Mesenchymal stem cell (in vitro differentiated cells and primary cell): ENCODE data around the gene EFNB3.

Experiments
- DNase-seq: peaks from one replicate; pipeline ENCODE4 v3.0.0-alpha.2; 2013
- H2AFZ ChIP-seq: one replicate; pipeline ENCODE4 v1.6.1; 2013; ENCODE audit warnings: low read depth, mild to moderate bottlenecking, control low read depth, inconsistent platforms, low read length, moderate library complexity
- H2AK5ac ChIP-seq: 2 replicates; pipeline ENCODE4 v1.6.1; 2013; ENCODE audit warnings: low read length, moderate library complexity, mild to moderate bottlenecking, inconsistent platforms; ENCODE audit not compliant: severe bottlenecking
- H2BK120ac ChIP-seq: one replicate; pipeline ENCODE4 v1.6.1; 2013; ENCODE audit warnings: low read depth, mild to moderate bottlenecking, inconsistent platforms, low read length, moderate library complexity
- H2BK12ac ChIP-seq, 2 experiments: one replicate each; pipeline ENCODE4 v1.6.1; 2013; ENCODE audit warnings: inconsistent platforms in 2 of 2, low read length in 2 of 2, mild to moderate bottlenecking in 2 of 2, moderate library complexity in 2 of 2, control low read depth in 1 of 2
- H2BK15ac ChIP-seq: one replicate; pipeline ENCODE4 v1.6.1; 2013; ENCODE audit warnings: mild to moderate bottlenecking, low read depth, inconsistent platforms; ENCODE audit not compliant: poor library complexity, severe bottlenecking
- H2BK5ac ChIP-seq: 2 replicates; pipeline ENCODE4 v1.6.1; 2013; ENCODE audit warnings: low read depth, mild to moderate bottlenecking, low read length, control low read depth, inconsistent platforms; ENCODE audit not compliant: poor library complexity, severe bottlenecking
- H3K14ac ChIP-seq, 2 experiments: one replicate each; pipeline ENCODE4 v1.6.1; 2013; ENCODE audit warnings: inconsistent platforms in 2 of 2, low read length in 2 of 2, control low read depth in 1 of 2, mild to moderate bottlenecking in 1 of 2, moderate library complexity in 1 of 2
- H3K18ac ChIP-seq, 2 experiments: one replicate each; pipeline ENCODE4 v1.6.1; 2013; ENCODE audit warnings: inconsistent platforms in 2 of 2, low read length in 2 of 2, control low read depth in 1 of 2, low read depth in 1 of 2, mild to moderate bottlenecking in 1 of 2
- H3K23ac ChIP-seq, 2 experiments: one replicate each; pipeline ENCODE4 v1.6.1; 2013; ENCODE audit warnings: inconsistent platforms in 2 of 2, low read length in 2 of 2, mild to moderate bottlenecking in 2 of 2, moderate library complexity in 2 of 2, control low read depth in 1 of 2
- H3K27ac ChIP-seq: 2 replicates; pipeline ENCODE4 v1.5.1; 2013; ENCODE audit warnings: mild to moderate bottlenecking, moderate library complexity, low read length, control low read depth, inconsistent platforms; ENCODE audit not compliant: poor library complexity, severe bottlenecking
- H3K27me3 ChIP-seq, 2 experiments: 2 replicates each; pipeline versions ENCODE4 v1.6.1 to v1.7.0; 2013; ENCODE audit warnings: low read length in 2 of 2, mild to moderate bottlenecking in 2 of 2, moderate library complexity in 2 of 2, control low read depth in 1 of 2, inconsistent platforms in 1 of 2; ENCODE audit not compliant: control insufficient read depth in 1 of 2, insufficient read depth in 1 of 2
- H3K36me3 ChIP-seq, 2 experiments: 2 replicates each; pipeline versions ENCODE4 v1.6.1 to v1.7.0; 2013; ENCODE audit warnings: low read length in 2 of 2, control low read depth in 1 of 2, inconsistent platforms in 1 of 2, low read depth in 1 of 2, mild to moderate bottlenecking in 1 of 2; ENCODE audit not compliant: insufficient read depth in 2 of 2, control insufficient read depth in 1 of 2
- H3K4ac ChIP-seq, 2 experiments: one replicate each; pipeline ENCODE4 v1.6.1; 2013; ENCODE audit warnings: inconsistent platforms in 2 of 2, low read length in 2 of 2, mild to moderate bottlenecking in 2 of 2, moderate library complexity in 2 of 2, control low read depth in 1 of 2, low read depth in 1 of 2
- H3K4me1 ChIP-seq: 2 replicates; pipeline ENCODE4 v1.6.1; 2013; ENCODE audit warnings: low read depth, low read length, control low read depth; ENCODE audit not compliant: control insufficient read depth, insufficient read depth
- H3K4me2 ChIP-seq: 2 replicates; pipeline ENCODE4 v1.6.1; 2013; ENCODE audit warnings: low read length, mild to moderate bottlenecking, inconsistent platforms; ENCODE audit not compliant: poor library complexity, severe bottlenecking
- H3K4me3 ChIP-seq, 2 experiments: 2 replicates each; pipeline versions ENCODE4 v1.5.1 to v1.7.0; 2013; ENCODE audit warnings: low read length in 2 of 2, mild to moderate bottlenecking in 2 of 2, control low read depth in 1 of 2, low read depth in 1 of 2; ENCODE audit not compliant: insufficient read depth in 1 of 2
- H3K79me1 ChIP-seq: replicated peaks from 2 replicates; pipeline ENCODE4 v1.6.1; 2013; ENCODE audit warnings: mild to moderate bottlenecking, control low read depth, low read length, inconsistent platforms; ENCODE audit not compliant: poor library complexity, severe bottlenecking
- H3K9ac ChIP-seq: 2 replicates; pipeline ENCODE4 v1.7.0; 2013; ENCODE audit warnings: mild to moderate bottlenecking, low read length, moderate library complexity
- H3K9me3 ChIP-seq: 2 replicates; pipeline ENCODE4 v1.7.0; 2013; ENCODE audit warnings: mild to moderate bottlenecking, low read length; ENCODE audit not compliant: control insufficient read depth
- H4K8ac ChIP-seq: one replicate; pipeline ENCODE4 v1.6.1; 2013; ENCODE audit warnings: inconsistent platforms, mild to moderate bottlenecking, low read length, moderate library complexity
- H4K91ac ChIP-seq: one replicate; pipeline ENCODE4 v1.6.1; 2013; ENCODE audit warnings: mild to moderate bottlenecking, low read length, inconsistent platforms
- WGBS: methylation state at CpG from one replicate; pipeline ENCODE4 v1.1.7; 2013; ENCODE audit warnings: mixed read lengths; 5-methylcytosine and 5-hydroxymethylcytosine counted together

The EFNB3 gene

GRCh38 chr17:7747635-7748071 lies 42.7 kb downstream of the EFNB3 start:
- H2BK12ac ChIP-seq = no peak overlapping the region
- no peak overlapping the region for H2AK5ac ChIP-seq
- 4% methylated on average over 3 of the region's 4 CpGs for WGBS
- H2AFZ ChIP-seq = no peak overlapping the region
- no peak overlapping the region for H4K91ac ChIP-seq
- H3K4me1 ChIP-seq = peaks cover 5% of the 10 kb centered on the region
- no peak overlapping the region for H2BK15ac ChIP-seq
- H3K4me2 ChIP-seq = no peak overlapping the region
- H3K4ac ChIP-seq = peak overlapping the region in 1 of 2 experiments; percentile 78
- no peak overlapping the region for H3K23ac ChIP-seq
- H3K9ac ChIP-seq = peak overlapping the region; percentile 50
- peak; percentile 77 for DNase-seq
- peak overlapping the region; percentile 44 to 52 for H3K18ac ChIP-seq
- no peak overlapping the region for H3K27ac ChIP-seq
- no peak overlapping the region for H2BK5ac ChIP-seq
- H3K9me3 ChIP-seq = no peaks in the 10 kb centered on the region
- no peaks in the 10 kb centered on the region for H3K36me3 ChIP-seq
- H2BK120ac ChIP-seq = no peak overlapping the region
- no peak overlapping the region for H3K14ac ChIP-seq
- no peak overlapping the region for H4K8ac ChIP-seq
- peak overlapping the region in 1 of 2 experiments; percentile 2 for H3K4me3 ChIP-seq
- H3K79me1 ChIP-seq = no peaks in the 10 kb centered on the region
- peaks cover 0 to 2% of the 10 kb centered on the region in 2 experiments for H3K27me3 ChIP-seq

DNA sequence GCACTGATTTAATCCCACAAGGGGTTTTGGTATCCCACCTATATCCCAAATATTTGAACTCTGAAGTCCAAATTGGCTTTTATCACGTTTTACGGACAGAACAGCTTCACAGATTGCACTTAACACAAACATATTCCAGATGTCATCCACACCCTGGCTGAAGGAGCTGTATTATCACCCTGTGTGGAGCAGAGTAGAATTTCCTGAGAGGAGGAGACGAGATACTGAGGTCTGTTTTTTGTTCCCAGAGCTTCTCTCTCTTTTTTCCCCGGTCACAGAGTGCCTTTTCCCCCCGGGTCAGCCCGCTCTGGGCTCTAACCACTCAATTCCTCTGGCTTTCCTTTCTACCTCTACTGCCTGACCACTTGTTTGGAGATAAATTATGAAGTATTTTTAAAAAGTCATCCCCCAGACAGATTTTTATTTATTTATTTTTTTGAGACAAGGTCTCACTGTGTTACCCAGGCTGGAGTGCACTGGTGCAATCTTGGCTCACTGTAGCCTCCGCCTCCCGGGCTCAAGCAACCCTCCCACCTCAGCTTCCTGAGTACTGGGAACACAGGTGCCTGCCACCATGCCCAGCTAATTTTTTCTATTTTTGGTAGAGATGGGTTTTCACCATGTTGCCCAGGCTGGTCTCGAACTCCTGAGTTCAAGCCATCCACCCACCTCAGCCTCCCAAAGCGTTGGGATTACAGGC lies 43.2 kb downstream of the EFNB3 start:
- H2BK120ac ChIP-seq = peak overlapping the region; percentile 52
- H2BK12ac ChIP-seq = no peak overlapping the region
- H4K91ac ChIP-seq = peak overlapping the region; percentile 68
- no peak overlapping the region for H3K4me2 ChIP-seq
- no peaks in the 10 kb centered on the region for H3K27me3 ChIP-seq
- 17% methylated on average over 3 of the region's 10 CpGs for WGBS
- DNase-seq = peak; percentile 72
- H2BK5ac ChIP-seq = no peak overlapping the region
- peak overlapping the region; percentile 49 for H4K8ac ChIP-seq
- H3K23ac ChIP-seq = no peak overlapping the region
- H3K36me3 ChIP-seq = no peaks in the 10 kb centered on the region
- H3K9ac ChIP-seq = peak overlapping the region; percentile 50
- H2BK15ac ChIP-seq = no peak overlapping the region
- no peak overlapping the region for H3K27ac ChIP-seq
- peak overlapping the region; percentile 44 to 77 for H3K18ac ChIP-seq
- no peak overlapping the region for H2AFZ ChIP-seq
- no peak overlapping the region for H3K14ac ChIP-seq
- H3K79me1 ChIP-seq = no peaks in the 10 kb centered on the region
- H3K9me3 ChIP-seq = no peaks in the 10 kb centered on the region
- peaks cover 5% of the 10 kb centered on the region for H3K4me1 ChIP-seq
- peak overlapping the region in 1 of 2 experiments; percentile 2 for H3K4me3 ChIP-seq
- H2AK5ac ChIP-seq = no peak overlapping the region
- peak overlapping the region in 1 of 2 experiments; percentile 78 for H3K4ac ChIP-seq

DNA sequence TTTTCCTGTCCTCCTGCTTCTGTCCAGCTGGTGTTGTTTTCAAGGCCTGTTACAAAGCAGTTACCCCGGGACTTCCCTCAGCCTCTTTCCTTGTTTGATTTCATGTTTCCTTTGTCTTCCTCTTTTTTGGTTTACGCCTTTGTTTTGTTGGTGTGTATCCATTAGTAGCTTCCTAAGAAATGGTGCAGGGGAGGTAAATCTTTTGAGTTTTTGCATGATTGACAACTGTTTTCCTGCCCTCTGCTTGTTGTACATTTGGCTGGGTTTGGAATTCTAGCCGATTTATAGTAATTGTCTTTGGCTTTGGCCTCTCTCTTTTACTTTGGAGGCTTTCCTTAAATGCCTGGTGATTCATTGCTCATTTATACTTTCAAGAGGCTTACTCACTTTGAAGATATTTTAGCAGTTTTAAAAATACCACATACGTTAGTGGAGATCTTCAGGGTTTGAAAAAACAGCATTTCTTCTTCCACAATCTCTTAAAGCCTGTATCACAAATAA lies 45.4 kb downstream of the EFNB3 start:
- Histone ChIP-seq H2BK15ac (no peak overlapping the region), H3K18ac (peak overlapping the region in 1 of 2 experiments; percentile 75), H3K4me1 (peaks cover 5% of the 10 kb centered on the region), H3K4ac (peak overlapping the region in 1 of 2 experiments; percentile 24), H3K27ac (peak overlapping the region; percentile 84), H3K4me2 (no peak overlapping the region), H2BK12ac (no peak overlapping the region), H2BK120ac (no peak overlapping the region), H2AFZ (no peak overlapping the region), H3K9me3 (no peaks in the 10 kb centered on the region), H3K36me3 (no peaks in the 10 kb centered on the region), H3K9ac (peak overlapping the region; percentile 56), H3K23ac (no peak overlapping the region), H3K14ac (no peak overlapping the region), H4K91ac (no peak overlapping the region), H2AK5ac (no peak overlapping the region), H2BK5ac (peak overlapping the region; percentile 24), H3K79me1 (no peaks in the 10 kb centered on the region), H4K8ac (no peak overlapping the region), H3K27me3 (no peaks in the 10 kb centered on the region), H3K4me3 (no peak overlapping the region)
- DNase-seq = peak; percentile 90
- WGBS = 12% methylated on average over 3 of the region's 4 CpGs

DNA sequence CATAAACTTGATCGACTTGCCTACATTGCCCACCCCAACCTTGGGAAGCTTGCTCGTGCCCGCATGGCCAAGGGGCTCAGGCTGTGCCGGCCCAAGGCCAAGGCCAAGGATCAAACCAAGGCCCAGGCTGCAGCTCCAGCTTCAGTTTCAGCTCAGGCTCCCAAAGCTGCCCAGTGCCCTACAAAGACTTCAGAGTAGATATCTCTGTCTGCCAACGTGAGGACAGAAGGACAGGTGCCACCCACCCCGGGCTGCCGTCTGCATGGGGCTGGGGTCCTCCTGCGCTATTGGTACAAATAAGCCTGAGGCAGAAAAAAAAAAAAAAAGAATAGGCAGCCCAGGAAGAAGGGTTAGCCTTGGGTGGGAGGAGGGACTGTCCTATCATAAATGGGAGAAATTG lies 49.7 kb downstream of the EFNB3 start:
- Histone ChIP-seq H3K4me3 (no peak overlapping the region), H3K4me1 (peaks cover 3% of the 10 kb centered on the region), H3K36me3 (no peaks in the 10 kb centered on the region), H3K23ac (no peak overlapping the region), H3K14ac (no peak overlapping the region), H3K4ac (no peak overlapping the region), H2AK5ac (no peak overlapping the region), H3K9me3 (no peaks in the 10 kb centered on the region), H2BK12ac (peak overlapping the region; percentile 7 to 32), H3K27ac (no peak overlapping the region), H3K18ac (no peak overlapping the region), H3K9ac (no peak overlapping the region), H2BK120ac (no peak overlapping the region), H4K8ac (no peak overlapping the region), H4K91ac (no peak overlapping the region), H3K27me3 (no peaks in the 10 kb centered on the region), H3K79me1 (no peaks in the 10 kb centered on the region), H3K4me2 (no peak overlapping the region), H2BK15ac (peak overlapping the region; percentile 48), H2AFZ (no peak overlapping the region), H2BK5ac (no peak overlapping the region)
- WGBS = 97% methylated on average over 8 of the region's 8 CpGs
- DNase-seq = no peak
